Activated CD8-positive, alpha-beta memory T cell treated with anti-CD3 and anti-CD28 coated beads, Interleukin-2, amount 50 U/mL, for 1 hour (primary cell): ENCODE measurements around the gene GBGT1.

ENCODE experiments used
- DNase-seq: peaks from one replicate; pipeline ENCODE4 v3.0.0-alpha.2; 2020; ENCODE audit errors: extremely low read depth

Gene GBGT1

DNA sequence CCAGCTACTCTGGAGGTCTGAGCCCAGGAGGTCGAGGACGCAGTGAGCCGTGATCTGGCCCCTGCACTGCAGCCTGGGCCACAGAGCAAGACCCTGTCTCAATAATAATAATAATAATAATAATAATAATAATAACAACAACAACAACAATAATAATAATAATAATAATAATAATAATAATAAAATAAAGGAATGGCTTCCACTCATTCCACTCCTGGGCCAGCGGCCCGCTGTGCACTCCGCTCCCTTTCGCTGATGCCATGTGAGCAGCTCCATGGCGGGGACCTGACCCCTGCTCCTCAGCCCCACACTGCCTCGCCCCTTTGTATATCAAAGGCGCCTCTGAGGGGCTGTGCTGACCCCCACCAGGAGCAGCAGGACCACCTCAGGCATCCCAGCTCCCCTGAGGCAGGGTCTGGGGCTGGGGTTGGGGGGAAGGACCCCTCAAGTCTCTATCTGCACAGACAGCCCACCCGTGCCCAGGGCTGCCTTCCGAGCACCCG is 20.0 kb downstream of the GBGT1 start:
- no peak for DNase-seq

DNA sequence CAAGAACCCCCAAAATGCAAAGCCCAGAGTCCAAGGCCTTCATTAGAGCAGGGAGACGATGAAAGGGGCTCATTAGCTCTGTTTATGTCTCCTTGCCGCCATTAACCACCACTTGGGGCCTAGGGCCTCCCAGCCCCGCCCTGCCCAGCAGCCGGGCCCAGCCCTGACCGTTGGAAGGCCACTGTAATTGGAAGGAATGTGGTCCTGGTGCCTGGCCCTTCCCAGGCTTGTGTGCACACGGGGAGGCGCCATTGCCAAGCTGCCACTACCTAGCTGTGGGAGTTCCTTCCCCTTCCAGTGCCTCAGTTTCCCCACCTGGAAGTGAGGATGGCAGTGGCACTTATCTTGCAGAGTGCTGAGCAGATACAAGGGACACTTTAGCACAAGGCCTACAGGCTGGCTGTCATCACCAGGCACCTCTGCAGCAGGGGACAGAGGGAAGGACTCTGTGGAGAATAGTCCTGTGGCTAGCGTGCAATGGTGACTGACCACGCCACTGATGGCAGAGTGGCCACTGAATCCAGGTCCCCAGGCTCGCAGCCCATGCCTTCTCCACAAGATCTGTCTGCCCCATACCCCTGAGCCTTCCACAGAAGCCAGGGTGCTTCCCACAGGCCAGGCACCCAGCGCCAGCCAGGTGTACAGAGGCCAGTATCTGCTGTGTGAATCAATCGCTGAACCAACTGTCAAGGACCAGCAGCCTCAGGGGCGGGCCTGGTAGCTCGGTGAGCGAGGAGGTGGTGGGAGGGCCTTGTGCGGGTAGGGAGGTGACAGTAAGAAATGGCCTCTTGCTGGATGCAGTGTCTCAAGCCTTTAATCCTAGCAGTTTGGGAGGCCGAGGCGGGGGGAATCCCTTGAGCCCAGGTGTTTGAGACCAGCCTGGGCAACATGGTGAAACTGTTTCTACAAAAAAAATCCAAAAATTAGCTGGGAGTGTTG is 20.8 kb downstream of the GBGT1 start:
- DNase-seq: no peak

DNA sequence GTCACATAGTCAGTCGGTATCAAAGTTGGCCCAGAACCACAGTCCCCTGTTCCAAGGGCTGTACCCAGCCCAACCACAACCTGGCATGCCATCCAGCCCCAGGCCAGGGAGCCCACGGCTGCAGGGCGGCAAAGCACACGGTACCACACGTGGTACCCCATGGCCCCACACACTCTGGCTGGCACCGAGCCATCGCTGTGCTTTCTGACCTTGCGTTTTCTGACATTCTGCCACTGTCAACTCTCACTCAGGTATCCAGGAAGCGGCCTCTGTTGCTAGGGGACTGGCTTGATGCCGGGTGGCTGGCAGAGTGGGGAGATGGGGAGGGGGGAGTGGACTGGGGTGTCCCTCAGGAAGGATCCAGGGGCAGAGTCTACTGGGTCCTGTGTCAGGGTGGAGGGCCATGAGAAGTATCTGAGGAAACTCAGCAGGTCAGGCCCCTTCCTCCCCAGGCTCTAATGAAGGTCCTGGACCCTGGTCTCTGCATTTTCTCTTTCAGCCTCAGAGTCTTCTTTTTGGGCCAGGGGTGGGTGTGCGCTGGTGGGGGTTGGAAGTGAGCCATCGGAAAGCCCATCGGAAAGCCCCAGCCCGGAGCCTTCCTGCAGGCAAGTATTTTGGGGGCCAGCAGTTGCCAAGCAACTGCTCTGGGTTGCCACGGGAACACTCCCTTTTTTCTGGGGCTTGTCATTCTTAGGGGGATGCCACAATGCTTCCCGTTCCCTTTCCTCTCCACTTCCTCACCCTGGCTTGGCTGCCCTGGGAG is 21.7 kb downstream of the GBGT1 start:
- DNase-seq: no peak

DNA sequence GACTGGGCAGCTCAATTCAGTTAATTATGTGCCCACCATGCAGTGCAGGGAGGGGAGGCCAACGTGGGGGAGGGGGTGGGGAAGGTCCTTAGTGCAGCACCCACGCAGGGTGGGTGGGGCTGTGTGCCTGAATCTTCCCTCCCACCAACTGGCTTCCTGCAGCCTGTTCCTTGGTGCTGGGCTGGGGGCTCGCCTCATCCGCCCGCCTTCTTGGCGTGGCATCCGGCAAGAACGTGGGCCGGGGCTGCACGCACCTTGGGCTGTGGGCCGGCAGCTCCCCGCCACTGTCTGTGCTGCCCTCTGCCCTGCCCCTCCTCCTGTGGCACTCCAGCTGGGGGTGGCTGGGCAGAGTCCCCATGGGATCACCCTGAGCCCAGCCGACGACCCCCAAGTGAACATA is 23.1 kb downstream of the GBGT1 start:
- no peak for DNase-seq

- no peak for DNase-seq
Measured at GRCh38 chr9:133140174-133140505, 23.6 kb downstream of the GBGT1 start.

DNA sequence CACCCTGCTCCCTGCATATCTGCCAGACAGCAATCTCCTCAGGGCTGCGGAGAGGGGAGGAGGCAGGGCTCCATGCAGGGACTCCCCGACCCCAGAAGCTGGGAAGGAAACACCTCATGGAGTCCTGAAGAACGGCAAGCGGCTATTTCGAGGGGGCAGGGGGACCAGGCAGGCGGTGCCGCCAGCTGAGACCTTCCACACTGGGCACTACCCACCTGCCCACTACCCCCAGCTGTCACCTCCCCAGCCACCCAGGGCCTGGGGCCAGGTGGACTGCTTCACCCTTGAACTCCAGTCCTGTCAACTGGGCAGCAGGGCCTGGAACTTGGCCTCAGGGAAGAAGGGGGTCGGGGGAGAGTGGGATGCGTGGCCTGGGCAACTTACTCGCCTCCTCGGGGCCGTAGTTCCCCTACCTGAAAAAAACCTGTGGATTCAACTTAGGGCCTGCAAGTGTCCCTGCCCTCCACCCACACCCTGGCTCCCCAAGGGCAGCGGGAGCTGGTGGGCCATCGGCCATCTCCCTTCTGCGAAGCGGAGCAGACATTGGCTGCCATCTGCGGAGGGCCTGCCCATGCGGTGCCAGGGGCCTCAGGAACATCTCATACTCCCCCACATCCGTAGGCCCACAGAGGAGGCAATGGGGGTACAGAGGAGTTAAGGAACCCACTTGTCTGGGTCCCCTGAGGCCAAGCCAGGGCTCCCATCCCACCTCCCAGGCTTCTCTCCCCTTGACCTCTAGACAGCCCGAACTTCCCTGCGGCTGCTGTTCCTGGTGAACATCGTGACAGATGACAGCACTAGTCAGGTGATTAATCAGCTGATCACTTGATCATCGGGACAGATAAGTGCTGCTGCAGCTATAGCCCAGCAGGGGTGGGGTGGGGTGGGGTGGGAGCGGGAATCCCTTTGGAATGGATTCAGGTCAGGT is 24.2 kb downstream of the GBGT1 start:
- DNase-seq: no peak

- DNase-seq: no peak
Measured at GRCh38 chr9:133137451-133138231, 26.1 kb downstream of the GBGT1 start.

DNA sequence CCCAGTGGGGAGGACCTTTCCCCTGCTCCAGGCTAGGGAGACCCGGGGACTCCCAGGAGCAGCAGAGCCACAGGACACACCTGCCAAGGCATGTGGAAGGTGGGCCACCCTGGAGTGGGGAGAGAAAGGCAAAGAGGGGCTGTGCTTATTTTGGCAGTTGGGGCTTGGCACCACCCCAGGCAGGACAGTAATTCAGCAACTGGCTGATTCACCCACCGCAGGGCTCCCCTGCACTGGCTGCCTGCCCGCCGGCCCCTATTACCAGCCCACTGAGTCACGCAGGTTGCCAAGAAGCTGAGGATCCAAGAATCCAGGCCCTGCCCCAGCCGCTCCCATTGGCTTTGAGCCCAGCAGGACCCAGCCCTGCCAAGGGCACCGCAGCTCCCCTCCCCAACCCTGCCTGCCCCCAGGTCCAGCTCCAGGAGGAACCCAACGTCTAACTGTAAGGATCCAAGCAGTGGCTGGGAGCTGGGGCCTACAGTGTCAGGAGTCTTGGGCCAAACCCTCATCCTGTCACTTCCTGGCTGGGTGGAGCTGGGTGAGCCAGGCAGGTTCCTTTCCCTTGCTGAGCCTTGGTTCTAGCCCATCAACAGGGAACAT is 28.5 kb downstream of the GBGT1 start:
- DNase-seq: no peak

GRCh38 chr9:133134388-133135145 is 29.1 kb downstream of the GBGT1 start:
- no peak for DNase-seq

DNA sequence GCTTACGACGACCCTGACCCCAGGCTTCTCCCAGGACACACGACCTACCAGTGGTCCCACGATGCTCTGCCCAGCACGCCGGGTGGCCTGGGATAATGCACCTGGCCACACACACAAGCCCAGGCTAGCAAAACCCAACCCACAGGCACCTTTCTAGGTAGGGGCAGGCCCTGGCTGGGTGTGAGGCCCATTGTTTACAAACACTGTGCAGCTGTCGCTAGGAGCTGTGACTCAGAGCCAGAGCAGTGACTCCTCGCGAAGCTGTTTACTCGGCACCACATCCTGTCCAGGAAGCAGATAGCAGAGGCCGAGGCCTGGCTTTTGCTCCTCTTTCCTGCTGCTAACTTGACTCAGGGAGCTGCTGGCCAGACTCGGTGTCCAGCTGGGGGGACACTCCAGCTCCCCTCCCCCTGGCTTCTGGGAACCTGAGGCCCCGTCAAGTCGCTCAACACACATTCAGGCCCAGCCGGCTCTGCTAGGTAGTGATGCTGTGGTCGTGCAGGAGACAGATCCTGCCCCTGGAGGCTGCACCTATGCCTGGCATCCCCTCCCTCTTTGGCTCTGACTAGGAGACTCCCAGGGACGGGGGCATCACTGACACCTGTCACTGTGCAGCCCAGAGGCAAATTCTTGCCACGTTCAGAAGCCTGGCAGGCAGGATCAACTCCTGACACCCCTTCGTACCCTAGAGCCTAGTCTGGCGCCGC is 29.9 kb downstream of the GBGT1 start:
- peak; percentile 81 for DNase-seq

DNA sequence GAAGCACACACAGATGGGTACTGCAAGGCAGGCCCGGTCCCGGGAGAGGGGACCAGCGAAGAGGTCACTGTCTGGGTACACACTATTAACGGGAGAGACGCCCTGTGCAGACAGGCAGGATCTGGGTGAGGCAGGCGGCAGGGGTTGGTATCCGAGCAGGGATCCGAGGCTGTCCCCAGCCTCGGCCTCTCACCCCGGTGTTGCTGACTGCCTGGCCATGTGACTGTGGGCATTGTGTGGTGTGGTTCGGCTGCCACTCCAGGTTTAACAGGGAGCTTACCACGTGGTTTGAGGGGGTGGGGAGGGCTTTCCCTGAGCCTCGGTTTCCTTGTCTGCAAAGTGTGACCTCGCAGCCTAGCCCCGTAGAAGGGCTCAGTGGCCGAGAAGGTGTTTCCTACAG is 31.5 kb downstream of the GBGT1 start:
- no peak for DNase-seq

- DNase-seq: no peak
Measured at GRCh38 chr9:133131506-133131905, 32.2 kb downstream of the GBGT1 start.

GRCh38 chr9:133130685-133131244 is 32.9 kb downstream of the GBGT1 start:
- no peak for DNase-seq

DNA sequence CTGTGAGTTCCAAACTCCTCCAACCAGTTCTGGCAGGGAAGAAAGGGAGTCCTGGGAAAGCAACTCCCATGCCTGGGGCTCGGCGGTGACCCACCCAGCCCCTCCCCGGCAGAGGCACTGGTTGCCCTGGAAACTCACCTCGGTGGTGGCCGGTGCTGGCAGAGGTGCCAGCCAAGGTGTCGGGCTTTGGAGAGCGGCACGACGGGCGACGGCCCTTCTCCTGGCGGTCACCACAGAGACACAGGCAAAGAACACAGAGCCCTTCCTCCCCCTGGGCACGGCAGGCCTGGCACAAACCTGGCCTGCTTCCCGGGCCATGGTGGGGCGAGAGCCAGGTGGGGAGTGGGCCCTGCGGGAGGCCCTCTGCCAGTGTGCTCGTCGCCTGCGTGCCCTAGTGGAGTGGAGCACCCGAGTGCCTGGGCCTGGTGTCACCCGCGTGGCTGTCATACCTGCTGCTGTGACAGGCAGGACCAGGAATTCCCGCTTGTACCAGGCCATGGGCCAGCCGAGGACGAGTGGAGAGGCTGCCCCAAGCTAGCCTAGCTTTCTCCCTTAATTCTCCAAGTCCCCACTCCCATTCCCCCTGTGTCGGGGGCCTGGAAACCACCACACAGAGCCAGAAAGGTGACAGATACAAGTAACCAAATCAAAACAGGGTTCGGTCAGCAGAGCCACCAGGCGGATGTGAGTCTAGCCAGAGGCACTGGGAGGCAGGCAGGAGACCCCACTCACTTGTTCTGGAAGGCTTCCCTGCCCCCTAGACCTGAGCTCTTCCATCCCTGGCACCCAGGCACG is 34.5 kb downstream of the GBGT1 start:
- DNase-seq: no peak

DNA sequence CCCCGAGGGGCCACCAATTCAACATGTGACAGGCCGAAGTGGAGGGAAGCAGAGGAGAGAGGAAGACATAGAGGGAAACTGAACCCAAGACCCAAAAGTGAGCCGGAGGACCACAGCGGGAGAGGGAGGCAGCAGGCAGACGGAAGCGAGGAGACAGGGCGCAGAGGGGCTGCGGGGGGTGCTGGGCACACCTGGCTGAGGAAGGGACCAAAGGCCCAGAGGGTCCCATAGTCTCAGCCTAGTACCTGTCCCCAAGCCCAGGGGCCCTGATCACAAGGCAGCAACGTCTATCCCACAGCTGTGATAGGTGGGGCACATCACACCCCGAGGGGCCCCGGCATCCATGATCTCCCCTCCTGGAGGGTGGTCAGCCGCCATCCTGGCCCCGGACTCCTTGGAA is 35.6 kb downstream of the GBGT1 start:
- DNase-seq: no peak

- no peak for DNase-seq
Measured at GRCh38 chr9:133127340-133127981, 36.3 kb downstream of the GBGT1 start.

- no peak for DNase-seq
Measured at GRCh38 chr9:133126697-133127339, 36.9 kb downstream of the GBGT1 start.
